Gastroesophageal sphincter (tissue), 4 donors: Measurements from ENCODE around the gene ZNF346. TPM values are rescaled to one million over a fixed set of nuclear protein-coding genes. Genes with fewer than 3 reads are reported as not detected.

Experiments
- ATAC-seq: fragments of 150-250 bp; one replicate; pipeline ENCODE4 v1.9.1; 2016; ENCODE audit warnings: mild to moderate bottlenecking, moderate library complexity
- H3K27ac ChIP-seq, 4 donors: fragments of 200-600 bp; sonication (generic) in 3 of 4; 1 replicate in 3 of 4; 2 replicates in 1 of 4; pipeline ENCODE4 v1.5.1; 2016 to 2019
- H3K27me3 ChIP-seq: fragments of 200-600 bp; sonication (generic); one replicate; pipeline ENCODE4 v1.5.1; 2019
- H3K36me3 ChIP-seq, 2 donors: fragments of 200-600 bp; sonication (generic); one replicate each; pipeline ENCODE4 v1.5.1; 2019; ENCODE audit warnings: control low read depth in 1 of 2
- H3K4me1 ChIP-seq, 3 donors: fragments of 200-600 bp; sonication (generic); 1 replicate in 2 of 3; 2 replicates in 1 of 3; pipeline ENCODE4 v1.5.1; 2016 to 2019; ENCODE audit warnings: control low read depth in 2 of 3
- H3K4me3 ChIP-seq, 2 donors: fragments of 200-600 bp; sonication (generic); one replicate each; pipeline ENCODE4 v1.5.1; 2019; ENCODE audit warnings: mild to moderate bottlenecking in 1 of 2, moderate library complexity in 1 of 2
- H3K9me3 ChIP-seq, 3 donors: fragments of 200-600 bp; sonication (generic); one replicate each; pipeline ENCODE4 v1.5.1; 2017 to 2019; ENCODE audit warnings: control low read depth in 2 of 3
- CTCF ChIP-seq, 4 experiments: fragments of 200-600 bp in 2 of 4; fragments of 450-650 bp in 2 of 4; sonication (generic) in 1 of 4; IDR thresholded peaks; one replicate each; pipeline ENCODE4 v1.5.1; 2017 to 2019; ENCODE audit warnings: antibody characterized with exemption in 4 of 4, mild to moderate bottlenecking in 2 of 4, moderate library complexity in 2 of 4
- EP300 ChIP-seq: sonication (generic); formaldehyde crosslinking; IDR thresholded peaks from one replicate; pipeline ENCODE4 v1.6.1; 2017; ENCODE audit warnings: antibody characterized with exemption, mild to moderate bottlenecking
- POLR2A ChIP-seq, 2 donors: fragments of 450-650 bp; IDR thresholded peaks; one replicate each; pipeline ENCODE4 v1.6.1; 2017; ENCODE audit warnings: antibody characterized with exemption in 2 of 2, mild to moderate bottlenecking in 2 of 2, moderate library complexity in 1 of 2
- POLR2AphosphoS5 ChIP-seq: sonication (generic); formaldehyde crosslinking; IDR thresholded peaks from one replicate; pipeline ENCODE4 v1.6.1; 2017; ENCODE audit warnings: antibody characterized with exemption
- WGBS, 2 donors: methylation state at CpG; one replicate each; pipeline ENCODE4 v1.1.5; 2018; ENCODE audit warnings: low coverage in 1 of 2; 5-methylcytosine and 5-hydroxymethylcytosine counted together
- total RNA-seq, 4 donors: library from RNA; depleted of rRNA; stranded (reverse); fragments of >200 nt; gene quantifications; one replicate each; pipeline ENCODE4 v1.1.0, GENCODE V29; 2016

Gene ZNF346
- total RNA-seq, 4 donors from 2014 or later, result 12.9 to 16.9 (median 14.2) TPM

GRCh38 chr5:177090813-177091212, 68.3 kb downstream of the ZNF346 start:
- Histone ChIP-seq H3K4me1 (peaks cover 0 to 64% (median 11%) of the 10 kb centered on the region in 3 donors), H3K9me3 (no peaks in the 10 kb centered on the region), H3K4me3 (no peak overlapping the region), H3K27ac (no peak overlapping the region), H3K27me3 (peaks cover 60% of the 10 kb centered on the region), H3K36me3 (no peaks in the 10 kb centered on the region)
- TF ChIP-seq EP300 (no peak), POLR2A (IDR thresholded peaks at IDR 0.05) (no peak), CTCF (IDR thresholded peaks at IDR 0.05) (no peak), POLR2AphosphoS5 (no peak)
- 90 to 93% methylated on average over 2 to 5 of the region's 13 CpGs for WGBS, 2 donors
- ATAC-seq, result no peak

GRCh38 chr5:177091232-177091631, 68.7 kb downstream of the ZNF346 start:
- Histone ChIP-seq H3K9me3 (no peaks in the 10 kb centered on the region), H3K36me3 (no peaks in the 10 kb centered on the region), H3K27me3 (peaks cover 58% of the 10 kb centered on the region), H3K27ac (no peak overlapping the region), H3K4me1 (peaks cover 0 to 62% (median 11%) of the 10 kb centered on the region in 3 donors), H3K4me3 (no peak overlapping the region)
- no peak for ATAC-seq
- TF ChIP-seq CTCF (IDR thresholded peaks at IDR 0.05) (no peak), POLR2A (IDR thresholded peaks at IDR 0.05) (no peak), POLR2AphosphoS5 (no peak), EP300 (no peak)
- 88% methylated on average over 1 of the region's 3 CpGs; no CpG with 5 or more reads in 1 of the 2 donors for WGBS, 2 donors

GRCh38 chr5:177092178-177093081, 69.9 kb downstream of the ZNF346 start:
- H3K27me3 ChIP-seq, result peaks cover 46% of the 10 kb centered on the region
- no peak overlapping the region for H3K4me3 ChIP-seq
- no peak overlapping the region for H3K27ac ChIP-seq
- peaks cover 0 to 50% (median 8%) of the 10 kb centered on the region in 3 donors for H3K4me1 ChIP-seq
- H3K36me3 ChIP-seq, result no peaks in the 10 kb centered on the region
- ATAC-seq, result no peak
- no peak for TF ChIP-seq CTCF (IDR thresholded peaks at IDR 0.05)
- no peak for TF ChIP-seq POLR2AphosphoS5
- no peak for TF ChIP-seq POLR2A (IDR thresholded peaks at IDR 0.05)
- TF ChIP-seq EP300, result no peak
- no CpG with 5 or more reads among the region's 32 CpGs for WGBS, 2 donors
- H3K9me3 ChIP-seq, result no peaks in the 10 kb centered on the region

- peaks cover 0 to 46% (median 7%) of the 10 kb centered on the region in 3 donors for H3K4me1 ChIP-seq
- WGBS, 2 donors, result 100% methylated on average over 1 of the region's 40 CpGs; no CpG with 5 or more reads in 1 of the 2 donors
- TF ChIP-seq POLR2AphosphoS5 (no peak), EP300 (no peak), POLR2A (IDR thresholded peaks at IDR 0.05) (no peak), CTCF (IDR thresholded peaks at IDR 0.05) (no peak)
- H3K36me3 ChIP-seq, result no peaks in the 10 kb centered on the region
- no peak overlapping the region for H3K27ac ChIP-seq
- H3K27me3 ChIP-seq, result peaks cover 40% of the 10 kb centered on the region
- H3K4me3 ChIP-seq, result no peak overlapping the region
- no peak for ATAC-seq
- no peaks in the 10 kb centered on the region for H3K9me3 ChIP-seq
Observed at GRCh38 chr5:177093082-177093712, 70.7 kb downstream of the ZNF346 start.
